H9 (cell line): ENCODE data around the gene ZFR2. TPM values are rescaled to one million over a fixed set of nuclear protein-coding genes. Genes with fewer than 3 reads are reported as not detected.

Experiments used
- DNase-seq: peaks from one replicate; pipeline ENCODE4 v3.0.0-alpha.2; 2017
- H2AFZ ChIP-seq: one replicate; pipeline ENCODE4 v1.6.1; 2013; ENCODE audit warnings: mild to moderate bottlenecking, low read length, control low read depth, moderate library complexity
- H2AK5ac ChIP-seq: 2 replicates; pipeline ENCODE4 v1.6.1; 2013; ENCODE audit warnings: low read length, control low read depth, mixed read lengths; ENCODE audit not compliant: insufficient read length
- H2BK120ac ChIP-seq: one replicate; pipeline ENCODE4 v1.6.1; 2013; ENCODE audit warnings: low read depth, mild to moderate bottlenecking, low read length, control low read depth, inconsistent platforms; ENCODE audit not compliant: poor library complexity, severe bottlenecking
- H2BK12ac ChIP-seq: 2 replicates; pipeline ENCODE4 v1.6.1; 2013; ENCODE audit warnings: low read length, control low read depth, mixed read lengths, low read depth; ENCODE audit not compliant: insufficient read length
- H2BK15ac ChIP-seq: 2 replicates; pipeline ENCODE4 v1.6.1; 2013; ENCODE audit warnings: low read depth, low read length, control low read depth
- H2BK20ac ChIP-seq: one replicate; pipeline ENCODE4 v1.6.1; 2013; ENCODE audit warnings: low read depth, mild to moderate bottlenecking, low read length, control low read depth, inconsistent platforms; ENCODE audit not compliant: poor library complexity, severe bottlenecking
- H2BK5ac ChIP-seq: 2 replicates; pipeline ENCODE4 v1.6.1; 2013; ENCODE audit warnings: low read length, control low read depth, mixed read lengths; ENCODE audit not compliant: insufficient read length
- H3K14ac ChIP-seq: 2 replicates; pipeline ENCODE4 v1.6.1; 2013; ENCODE audit warnings: low read length, control low read depth; ENCODE audit not compliant: insufficient read depth
- H3K18ac ChIP-seq: 2 replicates; pipeline ENCODE4 v1.6.1; 2013; ENCODE audit warnings: low read depth, mild to moderate bottlenecking, mixed read lengths, low read length, control low read depth; ENCODE audit not compliant: insufficient read length
- H3K23ac ChIP-seq: 2 replicates; pipeline ENCODE4 v1.6.1; 2013; ENCODE audit warnings: low read length, control low read depth, mixed read lengths, low read depth; ENCODE audit not compliant: insufficient read length
- H3K23me2 ChIP-seq: 2 replicates; pipeline ENCODE4 v1.6.1; 2013; ENCODE audit warnings: low read depth, mild to moderate bottlenecking, mixed read lengths, low read length, control low read depth; ENCODE audit not compliant: insufficient read length, poor library complexity, severe bottlenecking
- H3K27ac ChIP-seq: 2 replicates; pipeline ENCODE4 v1.5.1; 2013; ENCODE audit warnings: low read length, control low read depth, mixed read lengths, low read depth; ENCODE audit not compliant: insufficient read length
- H3K27me3 ChIP-seq: 2 replicates; pipeline ENCODE4 v1.6.1; 2013; ENCODE audit warnings: low read length, control low read depth, inconsistent platforms; ENCODE audit not compliant: insufficient read depth
- H3K4ac ChIP-seq: 2 replicates; pipeline ENCODE4 v1.6.1; 2013; ENCODE audit warnings: low read depth, mild to moderate bottlenecking, control low read depth, inconsistent platforms, low read length, moderate library complexity
- H3K4me1 ChIP-seq: 2 replicates; pipeline ENCODE4 v1.6.1; 2013; ENCODE audit warnings: low read length, control low read depth, inconsistent platforms; ENCODE audit not compliant: insufficient read depth
- H3K4me2 ChIP-seq: 2 replicates; pipeline ENCODE4 v1.6.1; 2013; ENCODE audit warnings: low read length, control low read depth, mixed read lengths; ENCODE audit not compliant: insufficient read length, insufficient read depth
- H3K56ac ChIP-seq: 2 replicates; pipeline ENCODE4 v1.6.1; 2013; ENCODE audit warnings: low read depth, mild to moderate bottlenecking, mixed read lengths, low read length, control low read depth; ENCODE audit not compliant: insufficient read length
- H3K79me1 ChIP-seq: 2 replicates; pipeline ENCODE4 v1.6.1; 2013; ENCODE audit warnings: low read depth, mild to moderate bottlenecking, moderate library complexity, low read length, control low read depth, inconsistent platforms; ENCODE audit not compliant: insufficient read depth, poor library complexity, severe bottlenecking
- H3K79me2 ChIP-seq: 2 replicates; pipeline ENCODE4 v1.6.1; 2013; ENCODE audit warnings: low read length, control low read depth, inconsistent platforms; ENCODE audit not compliant: insufficient read depth
- H3K9ac ChIP-seq: 2 replicates; pipeline ENCODE4 v1.6.1; 2013; ENCODE audit warnings: low read length, control low read depth, mixed read lengths; ENCODE audit not compliant: insufficient read length; ENCODE audit errors: extremely low read depth
- H3K9me3 ChIP-seq: one replicate; pipeline ENCODE4 v1.6.1; 2013; ENCODE audit warnings: low read depth, low read length, inconsistent platforms; ENCODE audit not compliant: control insufficient read depth
- H3T11ph ChIP-seq: one replicate; pipeline ENCODE4 v1.6.1; 2013; ENCODE audit warnings: mild to moderate bottlenecking, low read length, control low read depth, inconsistent platforms
- H4K20me1 ChIP-seq: one replicate; pipeline ENCODE4 v1.6.1; 2013; ENCODE audit not compliant: control insufficient read depth, insufficient read length, insufficient read depth
- H4K5ac ChIP-seq: 2 replicates; pipeline ENCODE4 v1.6.1; 2013; ENCODE audit warnings: low read depth, mild to moderate bottlenecking, mixed read lengths, low read length, control low read depth; ENCODE audit not compliant: insufficient read length
- H4K8ac ChIP-seq: replicated peaks from 2 replicates; pipeline ENCODE4 v1.6.1; 2013; ENCODE audit warnings: low read length, control low read depth, mixed read lengths, low read depth; ENCODE audit not compliant: insufficient read length
- H4K91ac ChIP-seq: 2 replicates; pipeline ENCODE4 v1.6.1; 2013; ENCODE audit warnings: low read depth, mild to moderate bottlenecking, moderate library complexity, mixed read lengths, low read length, control low read depth; ENCODE audit not compliant: insufficient read length
- H3K27ac Mint-ChIP-seq, 3 experiments: 2 replicates in 2 of 3; 3 replicates in 1 of 3; pipeline ENCODE4 v1.8.0; 2020 to 2021; ENCODE audit warnings: mixed read lengths in 3 of 3, mild to moderate bottlenecking in 1 of 3, moderate library complexity in 1 of 3
- H3K27me3 Mint-ChIP-seq: 2 replicates; pipeline ENCODE4 v1.8.0; 2021; ENCODE audit warnings: low read depth, mild to moderate bottlenecking, moderate library complexity, mixed read lengths
- H3K36me3 Mint-ChIP-seq, 3 experiments: 2 replicates in 2 of 3; 3 replicates in 1 of 3; pipeline ENCODE4 v1.8.0; 2020 to 2021; ENCODE audit warnings: low read depth in 3 of 3, mixed read lengths in 3 of 3; ENCODE audit not compliant: insufficient read depth in 1 of 3
- H3K4me1 Mint-ChIP-seq, 2 experiments: 2 replicates each; pipeline ENCODE4 v1.8.0; 2020; ENCODE audit warnings: mixed read lengths in 2 of 2
- H3K4me3 Mint-ChIP-seq, 2 experiments: 2 replicates in 1 of 2; 3 replicates in 1 of 2; pipeline ENCODE4 v1.8.0; 2020 to 2021; ENCODE audit warnings: mild to moderate bottlenecking in 2 of 2, mixed read lengths in 2 of 2, moderate library complexity in 1 of 2
- H3K9me3 Mint-ChIP-seq, 2 experiments: 2 replicates in 1 of 2; 3 replicates in 1 of 2; pipeline ENCODE4 v1.8.0; 2020; ENCODE audit warnings: mild to moderate bottlenecking in 2 of 2, mixed read lengths in 2 of 2, moderate library complexity in 1 of 2
- CTCF ChIP-seq: fragments of 200-600 bp; sonication (generic); conservative IDR thresholded peaks from 3 replicates; pipeline ENCODE4 v1.8.0; 2021; ENCODE audit warnings: antibody characterized with exemption, mild to moderate bottlenecking
- WGBS: extraction: QIAGEN DNeasy Blood & Tissue Kit; methylation state at CpG from one replicate; pipeline ENCODE4 v1.1.7; 2013; ENCODE audit warnings: missing lambda C conversion rate, low lambda C conversion rate, mixed read lengths; ENCODE audit not compliant: insufficient read length; ENCODE audit errors: extremely low coverage; 5-methylcytosine and 5-hydroxymethylcytosine counted together
- total RNA-seq: library from RNA; stranded (reverse); gene quantifications from 2 replicates; pipeline ENCODE4 v1.2.1, GENCODE V29; 2021

ZFR2 gene
- total RNA-seq, 1 experiment from 2014 or later, result 18.3 TPM

GRCh38 chr19:3804429-3804828, 64.4 kb downstream of the ZFR2 start:
- Histone ChIP-seq H3K79me2 (no peaks in the 10 kb centered on the region), H3K27ac (no peak overlapping the region), H4K20me1 (no peaks in the 10 kb centered on the region), H4K8ac (no peak overlapping the region), H3K4me2 (no peak overlapping the region), H2BK15ac (no peak overlapping the region), H3K4me1 (no peaks in the 10 kb centered on the region), H2BK120ac (no peak overlapping the region), H2AK5ac (no peak overlapping the region), H3K56ac (no peak overlapping the region), H4K5ac (no peak overlapping the region), H3K27me3 (no peaks in the 10 kb centered on the region), H3K23me2 (peaks cover 7% of the 10 kb centered on the region), H2BK20ac (no peak overlapping the region), H3T11ph (no peak overlapping the region), H2BK12ac (no peak overlapping the region), H2BK5ac (no peak overlapping the region), H3K79me1 (no peaks in the 10 kb centered on the region), H3K9me3 (no peaks in the 10 kb centered on the region), H3K9ac (no peak overlapping the region), H3K18ac (no peak overlapping the region), H3K4ac (no peak overlapping the region), H2AFZ (no peak overlapping the region), H4K91ac (no peak overlapping the region), H3K23ac (no peak overlapping the region), H3K14ac (no peak overlapping the region)
- H3K27ac Mint-ChIP-seq, result no peak overlapping the region
- no peaks in the 10 kb centered on the region for H3K36me3 Mint-ChIP-seq
- TF ChIP-seq CTCF, result no peak
- WGBS, result no CpG with 5 or more reads among the region's 13 CpGs
- peaks cover 0 to 6% of the 10 kb centered on the region in 2 experiments; a peak in 2 of 5 replicates for H3K9me3 Mint-ChIP-seq
- peaks cover 0 to 11% of the 10 kb centered on the region in 2 experiments; a peak in 2 of 4 replicates for H3K4me1 Mint-ChIP-seq
- no peak overlapping the region for H3K4me3 Mint-ChIP-seq
- H3K27me3 Mint-ChIP-seq, result peaks cover 39% of the 10 kb centered on the region
- DNase-seq, result no peak
